Right lobe of liver (tissue), 6 donors: ENCODE measurements around the gene GATB. TPM values are rescaled to one million over a fixed set of nuclear protein-coding genes. Genes with fewer than 3 reads are reported as not detected.
A peak's percentile ranks its signal among the peaks of the same experiment; 100 is the strongest.

Experiments used
- ATAC-seq, 4 donors: fragments of 200-7000 bp; cut with Tn5 transposase; one replicate each; pipeline ENCODE4 v1.9.1; 2020; ENCODE audit warnings: mild to moderate bottlenecking in 4 of 4, moderate library complexity in 4 of 4
- DNase-seq, 3 donors: peaks; one replicate each; pipeline ENCODE4 v3.0.0-alpha.2; 2020
- H3K27ac ChIP-seq, 3 donors: fragments of 200-600 bp; one replicate each; pipeline ENCODE4 v1.8.0; 2022
- H3K27me3 ChIP-seq, 2 donors: fragments of 200-600 bp; one replicate each; pipeline ENCODE4 v1.8.0; 2022
- H3K36me3 ChIP-seq, 4 donors: fragments of 200-600 bp; sonication (generic) in 1 of 4; one replicate each; pipeline versions ENCODE4 v1.5.1 to v1.8.0; 2017 to 2022; ENCODE audit warnings: control low read depth in 1 of 4
- H3K4me1 ChIP-seq, 4 donors: fragments of 200-600 bp; sonication (generic) in 1 of 4; one replicate each; pipeline versions ENCODE4 v1.5.1 to v1.8.0; 2017 to 2022; ENCODE audit warnings: control low read depth in 1 of 4
- H3K4me3 ChIP-seq, 3 donors: fragments of 200-600 bp; one replicate each; pipeline ENCODE4 v1.8.0; 2022
- H3K9me3 ChIP-seq, 4 donors: fragments of 200-600 bp; sonication (generic) in 1 of 4; one replicate each; pipeline versions ENCODE4 v1.5.1 to v1.8.0; 2017 to 2022; ENCODE audit warnings: control low read depth in 1 of 4
- POLR2A ChIP-seq: fragments of 450-650 bp; IDR thresholded peaks from one replicate; pipeline ENCODE4 v1.6.1; 2017; ENCODE audit warnings: antibody characterized with exemption, mild to moderate bottlenecking
- WGBS: methylation state at CpG from one replicate; pipeline ENCODE4 v1.1.6; 2018; ENCODE audit warnings: low coverage, low lambda C conversion rate; ENCODE audit not compliant: insufficient coverage; ENCODE audit errors: missing lambda C conversion rate; 5-methylcytosine and 5-hydroxymethylcytosine counted together
- intact Hi-C, 2 donors: fragments of 100-400 bp; cut with DNase I; formaldehyde crosslinking; loops; one replicate each; pipeline versions ENCODE4 v1.11.2 to v1.14.1; 2022
- total RNA-seq, 6 experiments: library from RNA; depleted of rRNA in 2 of 6; stranded (reverse); fragments of >200 nt in 2 of 6; fragmentation: NEBNext Ultra II Directional in 3 of 6; extraction: Animal tissue kit (Norgen Biotek cat#: 25700) in 3 of 6; gene quantifications; one replicate each; pipeline versions ENCODE4 v1.1.0 to v1.2.4, GENCODE V29; 2016 to 2023
- TF ChIP-seq, protein P1 (sequence below), 4 donors: fragments of 200-600 bp in 3 of 4; fragments of 450-650 bp in 1 of 4; IDR thresholded peaks; one replicate each; pipeline versions ENCODE4 v1.5.1 to v1.8.0; 2016 to 2022; ENCODE audit warnings: antibody characterized with exemption in 4 of 4, mild to moderate bottlenecking in 2 of 4
- donor health status: DM: no; HTN: yes; CAD: no.
- donor health status: DM: no; HTN: no; CAD: no.
- donor health status: DM: no; HTN: no; CAD: no.
- donor health status: DM: no; HTN: yes; CAD: no.
- donor health status: DM: no; HTN: yes; CAD: no.

The GATB gene
- total RNA-seq, 6 experiments from 2014 or later, result 16.5 to 38.7 (median 17.5) TPM

- 67% methylated on average over 8 of the region's 12 CpGs for WGBS
- ATAC-seq (no peak), DNase-seq (no peak)
- intact Hi-C loops, result no loop called here
- Histone ChIP-seq H3K27ac (no peak overlapping the region), H3K4me3 (no peak overlapping the region), H3K4me1 (no peaks in the 10 kb centered on the region), H3K36me3 (peaks cover 0 to 3% (median 0%) of the 10 kb centered on the region in 4 donors), H3K27me3 (no peaks in the 10 kb centered on the region), H3K9me3 (no peaks in the 10 kb centered on the region)
- no peak for TF ChIP-seq POLR2A
- TF ChIP-seq, protein P1, sequence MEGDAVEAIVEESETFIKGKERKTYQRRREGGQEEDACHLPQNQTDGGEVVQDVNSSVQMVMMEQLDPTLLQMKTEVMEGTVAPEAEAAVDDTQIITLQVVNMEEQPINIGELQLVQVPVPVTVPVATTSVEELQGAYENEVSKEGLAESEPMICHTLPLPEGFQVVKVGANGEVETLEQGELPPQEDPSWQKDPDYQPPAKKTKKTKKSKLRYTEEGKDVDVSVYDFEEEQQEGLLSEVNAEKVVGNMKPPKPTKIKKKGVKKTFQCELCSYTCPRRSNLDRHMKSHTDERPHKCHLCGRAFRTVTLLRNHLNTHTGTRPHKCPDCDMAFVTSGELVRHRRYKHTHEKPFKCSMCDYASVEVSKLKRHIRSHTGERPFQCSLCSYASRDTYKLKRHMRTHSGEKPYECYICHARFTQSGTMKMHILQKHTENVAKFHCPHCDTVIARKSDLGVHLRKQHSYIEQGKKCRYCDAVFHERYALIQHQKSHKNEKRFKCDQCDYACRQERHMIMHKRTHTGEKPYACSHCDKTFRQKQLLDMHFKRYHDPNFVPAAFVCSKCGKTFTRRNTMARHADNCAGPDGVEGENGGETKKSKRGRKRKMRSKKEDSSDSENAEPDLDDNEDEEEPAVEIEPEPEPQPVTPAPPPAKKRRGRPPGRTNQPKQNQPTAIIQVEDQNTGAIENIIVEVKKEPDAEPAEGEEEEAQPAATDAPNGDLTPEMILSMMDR (IDR thresholded peaks at IDR 0.05), result no peak
These were observed 101.0 kb downstream of the GATB start for GRCh38 chr4:151659601-151660364.

DNA sequence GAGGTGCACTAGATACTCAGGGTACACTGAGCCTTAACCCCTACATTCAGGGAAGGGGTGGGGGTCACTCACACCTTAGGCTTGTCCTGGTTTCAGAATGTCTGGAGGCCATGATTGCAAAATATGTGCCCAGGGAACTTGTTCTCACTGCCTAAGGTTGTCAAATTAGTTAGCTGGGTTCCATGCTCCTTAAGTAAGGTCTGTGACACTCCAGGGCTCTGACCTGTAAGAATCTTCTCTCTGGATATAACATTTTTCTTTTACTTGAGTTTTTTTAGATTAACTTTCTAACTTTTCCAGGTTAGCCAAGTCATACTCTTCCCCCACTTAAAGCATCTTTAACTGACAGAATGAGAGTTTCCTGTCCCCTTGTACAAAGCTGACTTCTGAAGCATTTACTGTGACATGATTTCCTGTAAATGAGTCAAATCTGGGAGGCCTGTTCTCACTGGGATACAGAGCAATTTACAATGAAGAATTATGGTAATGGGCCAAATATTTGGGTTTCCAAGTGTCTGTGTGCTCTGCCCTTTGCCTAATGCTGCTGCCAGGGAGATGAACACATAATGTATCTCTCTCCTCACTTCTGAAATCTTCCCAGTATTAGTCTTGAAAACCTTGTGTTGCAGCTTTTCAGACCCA lies 101.7 kb downstream of the GATB start:
- TF ChIP-seq POLR2A, result no peak
- TF ChIP-seq, protein P1 (IDR thresholded peaks at IDR 0.05), result no peak
- no peaks in the 10 kb centered on the region for H3K27me3 ChIP-seq
- peak in 1 of 4 donors; percentile 30 for ATAC-seq
- H3K4me1 ChIP-seq, result no peaks in the 10 kb centered on the region
- peaks cover 0 to 3% (median 0%) of the 10 kb centered on the region in 4 donors for H3K36me3 ChIP-seq
- H3K4me3 ChIP-seq, result no peak overlapping the region
- no peaks in the 10 kb centered on the region for H3K9me3 ChIP-seq
- H3K27ac ChIP-seq, result no peak overlapping the region
- intact Hi-C loops, result no loop called here
- DNase-seq, result no peak

- DNase-seq, result no peak
- intact Hi-C loops, result no loop called here
- H3K4me1 ChIP-seq, result no peaks in the 10 kb centered on the region
- no CpG with 5 or more reads among the region's 5 CpGs for WGBS
- TF ChIP-seq, protein P1 (IDR thresholded peaks at IDR 0.05), result no peak
- no peak for TF ChIP-seq POLR2A
- no peak overlapping the region for H3K4me3 ChIP-seq
- H3K36me3 ChIP-seq, result peaks cover 0 to 3% (median 0%) of the 10 kb centered on the region in 4 donors
- no peak overlapping the region for H3K27ac ChIP-seq
- no peaks in the 10 kb centered on the region for H3K27me3 ChIP-seq
- no peaks in the 10 kb centered on the region for H3K9me3 ChIP-seq
- no peak for ATAC-seq
These were observed 102.9 kb downstream of the GATB start for GRCh38 chr4:151657896-151658295.

DNA sequence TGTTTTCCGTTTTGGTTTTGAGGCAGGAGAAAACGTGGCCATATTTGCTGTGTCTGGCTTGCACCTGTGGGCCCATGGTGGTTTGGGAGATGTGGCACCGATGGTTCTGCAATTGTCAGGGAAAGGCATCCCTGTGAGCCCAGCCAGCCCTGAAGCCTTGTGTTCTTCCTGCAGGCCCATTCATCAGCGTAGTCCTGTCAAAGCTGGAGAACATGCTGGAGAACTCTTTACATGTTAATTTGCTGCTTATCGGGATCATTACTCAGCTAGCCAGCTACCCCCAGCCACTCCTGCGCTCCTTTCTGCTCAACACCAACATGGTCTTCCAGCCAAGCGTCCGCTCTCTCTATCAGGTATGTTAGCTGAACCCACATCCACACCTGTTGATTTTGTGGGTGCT lies 104.7 kb downstream of the GATB start:
- Histone ChIP-seq H3K4me1 (no peaks in the 10 kb centered on the region), H3K27me3 (no peaks in the 10 kb centered on the region), H3K36me3 (peaks cover 0 to 3% (median 0%) of the 10 kb centered on the region in 4 donors), H3K4me3 (no peak overlapping the region), H3K27ac (no peak overlapping the region), H3K9me3 (no peaks in the 10 kb centered on the region)
- no peak for TF ChIP-seq POLR2A
- TF ChIP-seq, protein P1 (IDR thresholded peaks at IDR 0.05), result no peak
- no peak for ATAC-seq
- intact Hi-C loops, result no loop called here
- no peak for DNase-seq
- 93% methylated on average over 6 of the region's 8 CpGs for WGBS
